H1 (cell line): ENCODE data around the gene PIP4K2C. TPM values are rescaled to one million over a fixed set of nuclear protein-coding genes. Genes with fewer than 3 reads are reported as not detected.

ENCODE experiments used
- JUND ChIP-seq: IDR thresholded peaks from 2 replicates; pipeline ENCODE4 v1.6.1; 2011; ENCODE audit warnings: mild to moderate bottlenecking, improper control_type of control experiment, low read length
- KDM1A ChIP-seq: fragments of 200-600, 300-600 bp; sonication (generic); IDR thresholded peaks from 2 replicates; pipeline ENCODE4 v1.7.1; 2016; ENCODE audit warnings: mild to moderate bottlenecking, low read length, borderline replicate concordance
- TEAD4 ChIP-seq: IDR thresholded peaks from 2 replicates; pipeline ENCODE4 v1.6.1; 2012; ENCODE audit warnings: low read depth, low read length, inconsistent platforms, mixed read lengths
- polyA plus RNA-seq, 7 experiments: library from polyadenylated mRNA; depleted of rRNA in 3 of 7; stranded (reverse) in 5 of 7; unstranded in 2 of 7; fragments of >200 nt in 5 of 7; fragments of 200-250 nt in 2 of 7; gene quantifications; 1 replicate in 5 of 7; 2 replicates in 1 of 7; 4 replicates in 1 of 7; pipeline versions ENCODE4 v1.2.1 to v1.2.3, GENCODE V29; 2011 to 2013; ENCODE audit warnings: missing spikeins in 2 of 7, mixed read lengths in 2 of 7
- total RNA-seq: library from RNA; stranded (reverse); fragmentation: NEBNext Ultra II Directional; extraction: Animal tissue kit (Norgen Biotek cat#: 25700); gene quantifications from 2 replicates; pipeline ENCODE4 v1.2.1, GENCODE V29; 2021

PIP4K2C gene
- total and polyA plus RNA-seq, 2 of the 8 experiments (the other 6 are each of a cell fraction or from before 2014, with no cell fraction given), result 25.0 to 27.1 TPM

DNA sequence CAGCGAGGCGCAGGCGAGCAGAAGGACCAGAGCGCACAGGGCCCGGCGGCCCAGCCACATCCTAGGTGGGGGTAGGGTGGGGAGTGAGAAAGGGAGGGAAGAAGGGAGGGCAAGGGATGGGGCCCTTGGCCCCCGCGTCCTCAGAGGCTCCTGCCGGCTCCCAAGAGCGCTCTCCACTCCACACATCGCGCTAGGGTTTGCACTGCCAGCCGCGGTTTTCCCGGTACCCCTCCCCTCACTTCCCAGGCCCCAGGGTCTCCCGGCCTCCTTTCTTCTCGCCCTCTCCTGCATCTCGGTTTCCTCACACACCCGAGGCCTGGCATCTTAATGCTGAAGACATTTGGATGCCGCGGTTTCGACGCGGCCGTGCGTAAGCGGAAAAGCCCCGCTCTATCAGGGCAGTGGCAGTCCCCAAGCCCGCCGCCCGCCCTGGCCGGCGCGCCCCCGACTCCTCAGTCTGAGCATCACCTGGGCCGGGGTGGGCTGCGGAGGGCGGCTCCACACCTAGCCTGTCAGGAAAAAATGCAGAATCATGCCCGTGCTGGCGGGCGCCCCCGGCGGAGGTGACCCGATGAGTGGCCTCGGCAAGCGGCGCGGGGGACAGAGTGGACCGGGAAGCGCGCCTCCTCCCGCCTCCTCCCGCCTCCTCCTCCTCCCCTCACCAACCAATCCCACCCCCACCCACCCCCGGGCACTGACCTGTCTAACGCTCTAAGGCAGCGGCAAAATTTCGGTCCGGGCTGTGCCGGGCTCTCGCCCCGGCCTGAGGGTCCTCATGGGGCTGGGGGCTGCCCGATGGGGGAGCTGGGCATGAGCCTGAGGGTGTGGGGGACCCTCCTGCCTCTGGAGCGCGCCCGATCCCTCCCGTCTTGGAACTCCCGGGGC lies 41.3 kb downstream of the PIP4K2C start (continued):
- TF ChIP-seq KDM1A (0 out of 2 replicates have a peak, but pooled peaks have one; percentile 27), JUND (no peak), TEAD4 (no peak)
